ENCODE results near the gene INPP5J. TPM values are rescaled to one million over a fixed set of nuclear protein-coding genes. Genes with fewer than 3 reads are reported as not detected.

Gene INPP5J
- total and polyA plus RNA-seq, 2 donors (not counting 1 experiment from before 2014, with no cell fraction given) = 0.17 to 0.33 TPM

GRCh38 chr22:31143038-31143437 is 20.3 kb downstream of the INPP5J start:
- TF ChIP-seq EZH2 (IDR thresholded peaks at IDR 0.05; ENCODE audit: low read length, missing control alignments) (no peak), CTCF (conservative IDR thresholded peaks at IDR 0.05 in 1 of 2, IDR thresholded peaks at IDR 0.05 in 1 of 2; ENCODE audit: low read depth in 1 of 2, low read length in 2 of 2) (no peak)
- DNase-seq (ENCODE audit: low read depth in 2 of 2) = no peak
- no peak overlapping the region for H2AFZ ChIP-seq (ENCODE audit: low read length)
- H4K20me1 ChIP-seq (ENCODE audit: control insufficient read depth, extremely low read depth, insufficient read depth, low read length) = no peaks in the 10 kb centered on the region
- no peaks in the 10 kb centered on the region for H3K79me2 ChIP-seq (ENCODE audit: control insufficient read depth, insufficient read depth, low read length)
- H3K4me3 ChIP-seq (replicated peaks in 1 of 4; ENCODE audit: control extremely low read depth in 1 of 4, insufficient read depth in 1 of 4, low read depth in 3 of 4, low read length in 4 of 4) = no peak overlapping the region
- H3K36me3 ChIP-seq (ENCODE audit: control insufficient read depth, insufficient read depth, low read length) = no peaks in the 10 kb centered on the region
- no peaks in the 10 kb centered on the region for H3K9me3 ChIP-seq (ENCODE audit: control insufficient read depth, insufficient read depth, low read depth, low read length)
- no peak overlapping the region for H3K27ac ChIP-seq (ENCODE audit: insufficient read depth, low read length)
- peaks cover 13% of the 10 kb centered on the region for H3K27me3 ChIP-seq (ENCODE audit: control insufficient read depth, insufficient read depth, low read length)
- H3K9ac ChIP-seq (ENCODE audit: insufficient read depth, low read length) = no peak overlapping the region
- H3K4me2 ChIP-seq (ENCODE audit: extremely low read depth, insufficient read depth, low read length) = no peak overlapping the region
- H3K4me1 ChIP-seq (ENCODE audit: control insufficient read depth, extremely low read depth, insufficient read depth, low read length) = no peaks in the 10 kb centered on the region

- H3K4me3 ChIP-seq (replicated peaks in 1 of 4; ENCODE audit: control extremely low read depth in 1 of 4, insufficient read depth in 1 of 4, low read depth in 3 of 4, low read length in 4 of 4) = no peak overlapping the region
- H4K20me1 ChIP-seq (ENCODE audit: control insufficient read depth, extremely low read depth, insufficient read depth, low read length) = no peaks in the 10 kb centered on the region
- peaks cover 13% of the 10 kb centered on the region for H3K27me3 ChIP-seq (ENCODE audit: control insufficient read depth, insufficient read depth, low read length)
- TF ChIP-seq EZH2 (IDR thresholded peaks at IDR 0.05; ENCODE audit: low read length, missing control alignments) (no peak), CTCF (conservative IDR thresholded peaks at IDR 0.05 in 1 of 2, IDR thresholded peaks at IDR 0.05 in 1 of 2; ENCODE audit: low read depth in 1 of 2, low read length in 2 of 2) (no peak)
- no peak overlapping the region for H3K4me2 ChIP-seq (ENCODE audit: extremely low read depth, insufficient read depth, low read length)
- H3K27ac ChIP-seq (ENCODE audit: insufficient read depth, low read length) = no peak overlapping the region
- no peaks in the 10 kb centered on the region for H3K9me3 ChIP-seq (ENCODE audit: control insufficient read depth, insufficient read depth, low read depth, low read length)
- no peak for DNase-seq (ENCODE audit: low read depth in 2 of 2)
- no peaks in the 10 kb centered on the region for H3K79me2 ChIP-seq (ENCODE audit: control insufficient read depth, insufficient read depth, low read length)
- H3K4me1 ChIP-seq (ENCODE audit: control insufficient read depth, extremely low read depth, insufficient read depth, low read length) = no peaks in the 10 kb centered on the region
- no peak overlapping the region for H3K9ac ChIP-seq (ENCODE audit: insufficient read depth, low read length)
- no peak overlapping the region for H2AFZ ChIP-seq (ENCODE audit: low read length)
- H3K36me3 ChIP-seq (ENCODE audit: control insufficient read depth, insufficient read depth, low read length) = no peaks in the 10 kb centered on the region
Observed at GRCh38 chr22:31143537-31143936, 20.8 kb downstream of the INPP5J start.

- H3K9me3 ChIP-seq (ENCODE audit: control insufficient read depth, insufficient read depth, low read depth, low read length) = no peaks in the 10 kb centered on the region
- H3K4me1 ChIP-seq (ENCODE audit: control insufficient read depth, extremely low read depth, insufficient read depth, low read length) = no peaks in the 10 kb centered on the region
- TF ChIP-seq CTCF (conservative IDR thresholded peaks at IDR 0.05 in 1 of 2, IDR thresholded peaks at IDR 0.05 in 1 of 2; ENCODE audit: low read depth in 1 of 2, low read length in 2 of 2) (no peak), EZH2 (IDR thresholded peaks at IDR 0.05; ENCODE audit: low read length, missing control alignments) (no peak)
- no peak overlapping the region for H2AFZ ChIP-seq (ENCODE audit: low read length)
- H4K20me1 ChIP-seq (ENCODE audit: control insufficient read depth, extremely low read depth, insufficient read depth, low read length) = no peaks in the 10 kb centered on the region
- peak; percentile 23 to 32 for DNase-seq (ENCODE audit: low read depth in 2 of 2)
- no peak overlapping the region for H3K9ac ChIP-seq (ENCODE audit: insufficient read depth, low read length)
- H3K36me3 ChIP-seq (ENCODE audit: control insufficient read depth, insufficient read depth, low read length) = no peaks in the 10 kb centered on the region
- H3K27me3 ChIP-seq (ENCODE audit: control insufficient read depth, insufficient read depth, low read length) = peaks cover 10% of the 10 kb centered on the region
- H3K4me2 ChIP-seq (ENCODE audit: extremely low read depth, insufficient read depth, low read length) = no peak overlapping the region
- H3K4me3 ChIP-seq (replicated peaks in 1 of 4; ENCODE audit: control extremely low read depth in 1 of 4, insufficient read depth in 1 of 4, low read depth in 3 of 4, low read length in 4 of 4) = no peak overlapping the region
- no peak overlapping the region for H3K27ac ChIP-seq (ENCODE audit: insufficient read depth, low read length)
- H3K79me2 ChIP-seq (ENCODE audit: control insufficient read depth, insufficient read depth, low read length) = no peaks in the 10 kb centered on the region
Observed at GRCh38 chr22:31144223-31144622, 21.5 kb downstream of the INPP5J start.

Measured in fibroblast of lung (primary cell).